GM18951 (cell line): ENCODE data around the gene ZNF407.

ENCODE experiments used
- POLR2A ChIP-seq: IDR thresholded peaks from 4 replicates; pipeline ENCODE4 v1.6.1; 2011; ENCODE audit warnings: mild to moderate bottlenecking; ENCODE audit not compliant: insufficient read length, insufficient read depth; ENCODE audit errors: extremely low read depth
- in situ Hi-C: fragments of 300-500 bp; cut with MboI; formaldehyde crosslinking; loops from one replicate; pipeline ENCODE4 v1.12.0; 2022; ENCODE audit warnings: low sequenced_read_pairs, mixed read lengths, inconsistent platforms; ENCODE audit not compliant: unreplicated experiment

Gene ZNF407

DNA sequence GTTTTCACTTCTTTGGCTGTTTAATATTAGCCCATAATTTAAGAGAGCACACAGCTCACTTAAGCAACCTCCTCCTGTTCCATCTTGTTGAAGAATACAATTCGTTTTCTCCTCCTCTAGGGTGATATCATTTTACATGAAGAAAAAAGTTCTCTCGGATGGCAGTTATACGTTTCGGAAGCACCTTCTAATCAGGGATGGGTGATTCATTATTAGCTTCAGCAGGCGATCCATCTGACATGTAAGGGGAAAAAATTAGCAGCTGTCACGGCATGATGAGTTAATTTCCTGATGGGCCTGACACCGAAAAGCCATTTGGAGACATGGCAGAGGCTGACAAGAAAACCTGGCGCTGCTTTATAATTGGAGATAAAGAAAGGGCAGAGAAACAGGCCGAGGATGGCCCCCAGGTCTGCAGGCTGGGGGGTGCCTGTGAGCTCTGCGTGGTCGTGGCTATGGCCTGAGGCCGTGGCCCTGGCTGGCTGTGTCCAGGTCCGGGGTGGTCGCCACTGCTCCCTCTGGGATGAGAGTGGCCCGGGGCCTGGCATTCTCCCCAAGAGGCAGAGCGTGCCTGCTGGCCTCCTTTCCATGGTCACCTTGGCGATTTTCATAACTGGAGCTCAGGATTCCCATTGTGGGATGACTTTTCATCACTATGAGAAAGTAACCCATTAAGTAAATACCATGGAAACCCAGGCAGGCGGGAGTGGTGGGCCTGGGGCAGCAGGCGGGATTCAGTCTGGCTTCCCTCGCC is 471.2 kb downstream of the ZNF407 start:
- in situ Hi-C loops, result no loop called here
- no peak for TF ChIP-seq POLR2A

GRCh38 chr18:75070235-75070624 is 472.6 kb downstream of the ZNF407 start:
- in situ Hi-C loops, result no loop called here

GRCh38 chr18:75070625-75071483 is 473.2 kb downstream of the ZNF407 start:
- no peak for TF ChIP-seq POLR2A
- in situ Hi-C loops, result no loop called here

More at GRCh38 chr18:75070235-75070624, 472.6 kb downstream of the ZNF407 start:
- TF ChIP-seq POLR2A, result no peak

DNA sequence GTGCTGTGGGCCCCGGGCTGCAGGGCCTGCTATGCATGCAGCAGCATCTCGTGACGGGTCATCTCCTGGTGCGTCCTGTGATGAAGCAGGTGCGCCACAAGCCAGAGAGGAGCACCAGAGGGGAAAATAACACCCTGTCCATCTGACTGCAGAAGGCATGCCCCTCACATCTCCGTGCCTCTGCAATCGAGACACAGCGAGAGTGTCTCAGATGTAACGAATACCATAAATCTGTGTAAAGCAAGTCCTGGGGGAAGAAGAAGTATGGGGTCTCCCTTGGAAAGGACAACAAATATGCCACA is 473.8 kb downstream of the ZNF407 start:
- in situ Hi-C loops, result no loop called here

GRCh38 chr18:75071866-75072671 is 474.4 kb downstream of the ZNF407 start:
- TF ChIP-seq POLR2A, result no peak
- in situ Hi-C loops, result no loop called here

More for the DNA sequence above, 473.8 kb downstream of the ZNF407 start:
- TF ChIP-seq POLR2A, result no peak

DNA sequence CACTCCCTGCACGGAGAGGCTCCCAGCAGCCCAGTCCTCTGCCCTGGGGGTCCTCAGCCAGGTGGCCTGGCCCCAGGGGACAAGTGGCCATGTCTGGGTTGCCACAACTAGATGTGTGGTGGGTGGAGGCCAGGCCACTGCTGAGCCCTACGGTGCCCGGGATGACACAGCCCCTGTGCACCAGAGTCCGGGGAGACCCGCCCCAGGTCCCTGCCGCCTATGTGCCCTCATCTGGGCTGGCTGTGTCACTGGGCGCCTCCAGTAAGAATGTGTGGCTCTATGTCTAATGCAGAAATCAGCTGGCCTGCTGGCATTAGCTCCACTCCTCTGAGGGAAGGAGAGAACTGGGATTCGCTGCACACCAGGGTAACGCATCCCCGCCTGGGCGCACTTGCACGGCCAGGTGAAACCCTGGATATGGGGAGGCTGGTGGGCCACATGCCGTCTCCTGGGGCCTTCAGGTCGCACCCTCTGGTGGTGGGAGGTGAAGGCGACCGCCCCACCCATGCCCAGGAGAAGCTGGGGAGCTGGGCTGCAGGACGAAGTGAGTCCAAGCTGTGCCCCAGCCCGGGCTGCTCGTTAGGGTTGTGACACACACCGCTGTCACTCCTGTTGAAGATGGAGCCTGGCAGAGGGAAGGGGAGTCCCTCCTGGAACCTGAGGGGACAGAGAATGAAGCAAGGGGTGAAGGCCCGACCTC is 475.2 kb downstream of the ZNF407 start:
- TF ChIP-seq POLR2A, result no peak
- in situ Hi-C loops, result no loop called here

DNA sequence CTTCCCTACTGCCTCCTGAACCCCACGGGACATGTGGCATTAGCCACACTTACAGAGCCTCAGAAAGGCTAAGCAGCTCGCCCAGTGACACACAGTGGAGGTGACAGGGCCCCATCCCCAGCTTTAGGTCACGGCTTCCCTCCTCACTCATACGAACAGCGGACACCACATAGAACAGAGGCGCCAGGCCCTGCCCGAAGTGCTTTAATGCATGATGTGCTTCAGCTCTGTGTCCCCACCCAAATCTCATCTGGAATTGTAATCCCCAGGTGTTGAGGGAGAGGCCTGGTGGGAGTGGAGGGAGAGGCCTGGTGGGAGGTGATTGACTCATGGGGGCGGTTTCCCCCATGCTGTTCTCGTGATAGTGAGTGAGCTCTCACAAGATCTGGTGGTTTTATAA is 476.0 kb downstream of the ZNF407 start:
- no peak for TF ChIP-seq POLR2A
- in situ Hi-C loops, result no loop called here

DNA sequence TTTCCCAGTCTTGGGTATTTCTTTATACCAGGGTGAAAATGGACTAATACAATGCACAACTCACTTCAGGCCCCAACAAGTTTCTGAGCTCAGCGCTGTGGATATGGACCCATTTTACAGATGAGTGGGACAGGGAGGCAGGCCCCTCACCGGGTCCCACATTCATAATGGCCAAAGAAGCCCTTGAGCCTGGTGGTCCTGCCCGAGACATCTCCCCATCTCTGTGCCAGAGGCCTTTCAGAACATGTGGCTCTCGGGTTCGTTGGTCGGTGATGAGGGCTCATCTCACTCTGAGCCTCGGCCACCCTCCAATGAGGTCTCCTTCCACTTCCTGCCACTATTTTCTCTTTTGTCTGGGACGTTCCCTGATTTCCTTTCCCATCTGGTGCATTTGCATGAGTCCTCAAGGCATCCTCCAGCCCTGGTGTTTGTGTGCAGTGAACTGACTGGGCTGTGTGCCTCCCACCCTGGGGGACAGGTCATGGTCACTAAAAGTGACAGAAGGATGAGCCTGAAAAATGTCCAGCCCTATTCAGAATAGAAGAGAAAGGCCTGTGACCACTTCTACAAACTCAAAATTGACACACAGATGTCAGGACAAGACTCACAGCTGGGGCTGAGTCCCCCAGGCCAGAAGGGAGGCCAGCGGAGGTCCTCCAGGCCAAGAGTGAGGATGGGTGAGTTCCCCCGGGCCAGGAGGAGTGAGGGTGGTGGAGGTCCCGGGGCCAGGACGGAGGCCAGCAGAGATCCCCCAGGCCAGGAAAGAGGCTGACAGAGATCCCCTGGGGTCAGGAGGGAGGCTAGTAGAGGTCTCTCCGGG is 476.7 kb downstream of the ZNF407 start:
- in situ Hi-C loops, result no loop called here

DNA sequence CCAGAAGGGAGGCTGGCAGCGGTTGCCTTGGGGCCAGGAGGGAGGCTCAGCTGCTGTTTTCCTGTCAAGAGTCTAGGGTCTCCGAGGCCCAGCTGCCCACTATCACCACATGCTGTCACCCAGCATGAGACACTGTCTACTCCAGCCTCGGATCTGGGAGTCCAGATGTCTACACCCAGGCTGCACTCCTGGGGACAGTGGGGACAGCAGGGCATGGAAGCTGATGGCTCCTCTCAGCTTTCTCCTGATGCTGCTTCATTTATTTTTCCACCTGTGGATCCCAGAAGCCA is 477.3 kb downstream of the ZNF407 start:
- no peak for TF ChIP-seq POLR2A
- in situ Hi-C loops, result no loop called here

More for the DNA sequence above, 476.7 kb downstream of the ZNF407 start:
- no peak for TF ChIP-seq POLR2A

DNA sequence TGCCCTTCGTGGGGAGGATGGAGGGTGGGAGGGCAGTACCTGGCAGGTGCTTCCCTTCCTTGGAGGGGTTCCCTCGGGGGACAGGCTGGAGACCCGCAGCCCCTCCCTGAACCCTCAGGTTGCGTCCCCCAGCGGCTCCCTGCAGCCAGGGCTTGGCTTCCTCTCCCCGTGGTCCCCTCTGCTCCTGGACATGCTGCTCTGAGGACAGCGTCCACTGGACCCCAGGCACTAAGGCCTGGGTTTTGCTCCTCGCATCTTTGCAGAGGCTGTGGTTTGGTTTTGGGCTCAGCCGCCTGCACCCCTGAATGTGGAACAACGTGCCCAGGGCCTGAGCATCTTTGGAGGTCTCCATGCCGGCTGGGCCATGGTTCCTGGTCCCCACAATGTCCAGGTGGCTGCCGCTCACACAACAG is 477.8 kb downstream of the ZNF407 start:
- in situ Hi-C loops, result no loop called here
- TF ChIP-seq POLR2A, result no peak

GRCh38 chr18:75076286-75076685 is 478.6 kb downstream of the ZNF407 start:
- in situ Hi-C loops, result no loop called here
- TF ChIP-seq POLR2A, result no peak

DNA sequence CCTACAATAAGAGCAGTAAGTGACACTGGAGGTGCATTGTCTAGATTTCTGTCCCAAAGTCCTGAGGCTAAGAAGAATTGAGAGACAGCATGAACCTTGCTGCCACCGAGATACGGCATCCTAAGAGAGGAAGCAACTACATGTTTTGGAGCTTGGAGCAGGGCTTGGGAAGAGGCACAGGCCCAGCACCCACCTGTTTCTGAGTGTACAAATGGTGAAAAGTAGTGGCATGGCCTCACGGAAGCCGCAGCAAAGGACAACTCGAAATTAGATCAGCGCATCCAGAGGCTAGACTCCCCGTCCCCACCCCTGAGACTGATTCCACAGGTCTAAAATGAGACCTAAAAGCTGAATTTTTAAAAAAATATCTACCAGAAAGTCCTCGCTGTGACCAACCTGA is 483.8 kb downstream of the ZNF407 start:
- in situ Hi-C loops, result no loop called here
- TF ChIP-seq POLR2A, result no peak
